SK-N-SH (cell line): ENCODE results near the gene ATRN. TPM values are rescaled to one million over a fixed set of nuclear protein-coding genes. Genes with fewer than 3 reads are reported as not detected.

ENCODE experiments used
- CTCF ChIA-PET: fragments of 300-600, 350-600 bp; formaldehyde crosslinking; extraction: SDS; loops from one replicate; lab custom pipeline; 2021; lab: Yijun Ruan, JAX
- POLR2A ChIA-PET: fragments of 350-600 bp; sonication (Branson Sonifier 250); formaldehyde crosslinking; extraction: SDS; loops from one replicate; lab custom pipeline; 2020; ENCODE audit warnings: antibody characterized with exemption, inconsistent platforms; lab: Yijun Ruan, JAX
- DNase-seq: peaks from one replicate; pipeline ENCODE4 v3.0.0; 2012
- H2AFZ ChIP-seq: fragments of 200-600 bp; sonication (generic); 2 replicates; pipeline ENCODE4 v1.8.1; 2016; ENCODE audit warnings: antibody characterized with exemption, mild to moderate bottlenecking, low read depth
- H3F3A ChIP-seq: fragments of 200-600 bp; sonication (generic); replicated peaks from 2 replicates; pipeline ENCODE3; 2016; ENCODE audit warnings: antibody characterized with exemption, mild to moderate bottlenecking; ENCODE audit not compliant: insufficient read depth
- H3K27ac ChIP-seq, 2 experiments: fragments of 200-500 bp in 1 of 2; fragments of 200-600 bp in 1 of 2; sonication (Bioruptor generic) in 1 of 2; sonication (generic), shearing (Covaris generic) in 1 of 2; 2 replicates each; pipeline versions ENCODE4 v1.5.1 to v1.6.1; 2014 to 2016; ENCODE audit warnings: low read depth in 2 of 2, inconsistent platforms in 1 of 2, low read length in 1 of 2, mild to moderate bottlenecking in 1 of 2, mixed read lengths in 1 of 2
- H3K27me3 ChIP-seq: fragments of 200-600 bp; sonication (generic), shearing (Covaris generic); 2 replicates; pipeline ENCODE4 v1.6.1; 2016; ENCODE audit warnings: mixed run types; ENCODE audit not compliant: insufficient read depth
- H3K36me3 ChIP-seq, 2 experiments: fragments of 200-500 bp in 1 of 2; fragments of 200-600 bp in 1 of 2; sonication (Bioruptor generic) in 1 of 2; sonication (generic) in 1 of 2; replicated peaks in 1 of 2; 2 replicates each; pipeline versions ENCODE3 to v1.5.1; 2014 to 2016; ENCODE audit warnings: low read length in 1 of 2, mild to moderate bottlenecking in 1 of 2; ENCODE audit not compliant: insufficient read depth in 2 of 2, control insufficient read depth in 1 of 2
- H3K4me1 ChIP-seq, 2 experiments: fragments of 200-500 bp in 1 of 2; fragments of 200-600 bp in 1 of 2; sonication (Bioruptor generic) in 1 of 2; sonication (generic), shearing (Covaris generic) in 1 of 2; 2 replicates each; pipeline versions ENCODE4 v1.5.1 to v1.6.1; 2014 to 2016; ENCODE audit warnings: low read depth in 1 of 2, low read length in 1 of 2, mixed run types in 1 of 2; ENCODE audit not compliant: insufficient read depth in 2 of 2, control insufficient read depth in 1 of 2
- H3K4me2 ChIP-seq: fragments of 200-600 bp; sonication (generic), shearing (Covaris generic); 2 replicates; pipeline ENCODE4 v1.6.1; 2017; ENCODE audit warnings: mixed run types
- H3K4me3 ChIP-seq, 2 experiments: fragments of 200-500 bp in 1 of 2; fragments of 200-600 bp in 1 of 2; sonication (Bioruptor generic) in 1 of 2; sonication (generic), shearing (Covaris generic) in 1 of 2; 2 replicates each; pipeline versions ENCODE4 v1.5.1 to v1.8.1; 2014 to 2016; ENCODE audit warnings: low read depth in 2 of 2, inconsistent platforms in 1 of 2, low read length in 1 of 2, mild to moderate bottlenecking in 1 of 2, mixed read lengths in 1 of 2, moderate library complexity in 1 of 2
- H3K79me2 ChIP-seq: fragments of 200-600 bp; sonication (generic); 2 replicates; pipeline ENCODE4 v1.8.1; 2017; ENCODE audit warnings: mild to moderate bottlenecking; ENCODE audit not compliant: insufficient read depth
- H3K9ac ChIP-seq: fragments of 200-600 bp; sonication (generic); 2 replicates; pipeline ENCODE4 v1.6.1; 2017; ENCODE audit warnings: mixed run types
- H3K9me2 ChIP-seq: fragments of 200-600 bp; sonication (generic); 2 replicates; pipeline ENCODE4 v1.6.1; 2017; ENCODE audit warnings: mixed run types
- H3K9me3 ChIP-seq: fragments of 200-600 bp; sonication (generic); 2 replicates; pipeline ENCODE4 v1.6.1; 2017; ENCODE audit warnings: mixed run types, mild to moderate bottlenecking, moderate library complexity
- H4K20me1 ChIP-seq: fragments of 200-600 bp; sonication (generic); 2 replicates; pipeline ENCODE4 v1.6.1; 2017; ENCODE audit warnings: mild to moderate bottlenecking, mixed run types; ENCODE audit not compliant: insufficient read depth
- ELF1 ChIP-seq: IDR thresholded peaks from 2 replicates; pipeline ENCODE4 v1.4.0; 2012
- EZH2phosphoT487 ChIP-seq: fragments of 200-600 bp; sonication (generic); IDR thresholded peaks from 2 replicates; pipeline ENCODE4 v1.6.1; 2017; ENCODE audit warnings: low read depth, mixed run types, mild to moderate bottlenecking, antibody characterized with exemption, moderate library complexity, borderline replicate concordance
- GABPA ChIP-seq: IDR thresholded peaks from 2 replicates; pipeline ENCODE4 v1.4.0; 2012; ENCODE audit warnings: low read depth, mild to moderate bottlenecking
- GATA2 ChIP-seq: sonication (generic); formaldehyde crosslinking; IDR thresholded peaks from 2 replicates; pipeline ENCODE4 v1.5.0; 2020; ENCODE audit warnings: mild to moderate bottlenecking, missing genetic modification reagents
- JUND ChIP-seq: IDR thresholded peaks from 2 replicates; pipeline ENCODE4 v1.4.0; 2012
- MEF2A ChIP-seq: IDR thresholded peaks from 2 replicates; pipeline ENCODE4 v1.4.0; 2012; ENCODE audit warnings: low read depth, borderline replicate concordance
- MXI1 ChIP-seq: IDR thresholded peaks from 2 replicates; pipeline ENCODE4 v1.6.1; 2012; ENCODE audit warnings: mild to moderate bottlenecking, low read depth, low read length, improper control_type of control experiment
- NFIC ChIP-seq: IDR thresholded peaks from 2 replicates; pipeline ENCODE4 v1.4.0; 2012; ENCODE audit warnings: borderline replicate concordance
- POLR2AphosphoS5 ChIP-seq: IDR thresholded peaks from 2 replicates; pipeline ENCODE4 v1.6.1; 2012; ENCODE audit warnings: low read depth, low read length
- RAD21 ChIP-seq: IDR thresholded peaks from 2 replicates; pipeline ENCODE4 v1.6.1; 2012; ENCODE audit warnings: mild to moderate bottlenecking, low read length
- RCOR1 ChIP-seq: fragments of 150-350 bp; IDR thresholded peaks from 2 replicates; pipeline ENCODE4 v1.6.1; 2017; ENCODE audit warnings: antibody characterized with exemption, low read length
- RFX5 ChIP-seq: IDR thresholded peaks from 2 replicates; pipeline ENCODE4 v1.6.1; 2012; ENCODE audit warnings: mild to moderate bottlenecking, improper control_type of control experiment, low read length
- SMC3 ChIP-seq: IDR thresholded peaks from 2 replicates; pipeline ENCODE4 v1.6.1; 2012; ENCODE audit warnings: low read depth, low read length, improper control_type of control experiment
- TEAD4 ChIP-seq: IDR thresholded peaks from 2 replicates; pipeline ENCODE4 v1.4.0; 2012; ENCODE audit warnings: mild to moderate bottlenecking, borderline replicate concordance; ENCODE audit not compliant: insufficient read depth
- YY1 ChIP-seq: IDR thresholded peaks from 2 replicates; pipeline ENCODE4 v1.4.0; 2012; ENCODE audit warnings: low read depth, mild to moderate bottlenecking
- WGBS: methylation state at CpG from one replicate; pipeline ENCODE4 v1.1.6; 2017; ENCODE audit warnings: low lambda C conversion rate; 5-methylcytosine and 5-hydroxymethylcytosine counted together
- polyA plus RNA-seq, 3 experiments: library from polyadenylated mRNA; depleted of rRNA; stranded (reverse); fragments of >200 nt; gene quantifications; 2 replicates each; pipeline ENCODE4 v1.2.3, GENCODE V29; 2012
- TF ChIP-seq, protein P1 (sequence below): IDR thresholded peaks from 2 replicates; pipeline ENCODE4 v1.4.0; 2012; ENCODE audit warnings: low read depth, borderline replicate concordance
- TF ChIP-seq, protein P2 (sequence below): fragments of 150-350 bp; IDR thresholded peaks from 2 replicates; pipeline ENCODE4 v1.6.1; 2016; ENCODE audit warnings: mild to moderate bottlenecking, low read depth, low read length
- TF ChIP-seq, protein P3 (sequence below): fragments of 150-350 bp; IDR thresholded peaks from 2 replicates; pipeline ENCODE4 v1.6.1; 2017; ENCODE audit warnings: antibody characterized with exemption, low read length, low read depth, borderline replicate concordance
- TF ChIP-seq, protein P4 (sequence below): fragments of 200-600 bp; sonication (generic); IDR thresholded peaks from 2 replicates; pipeline ENCODE4 v1.6.1; 2017; ENCODE audit warnings: antibody characterized with exemption, mild to moderate bottlenecking, moderate library complexity

The ATRN gene
- polyA plus RNA-seq, 1 of the 3 experiments (the other 2 are of a cell fraction), result 33.8 TPM

DNA sequence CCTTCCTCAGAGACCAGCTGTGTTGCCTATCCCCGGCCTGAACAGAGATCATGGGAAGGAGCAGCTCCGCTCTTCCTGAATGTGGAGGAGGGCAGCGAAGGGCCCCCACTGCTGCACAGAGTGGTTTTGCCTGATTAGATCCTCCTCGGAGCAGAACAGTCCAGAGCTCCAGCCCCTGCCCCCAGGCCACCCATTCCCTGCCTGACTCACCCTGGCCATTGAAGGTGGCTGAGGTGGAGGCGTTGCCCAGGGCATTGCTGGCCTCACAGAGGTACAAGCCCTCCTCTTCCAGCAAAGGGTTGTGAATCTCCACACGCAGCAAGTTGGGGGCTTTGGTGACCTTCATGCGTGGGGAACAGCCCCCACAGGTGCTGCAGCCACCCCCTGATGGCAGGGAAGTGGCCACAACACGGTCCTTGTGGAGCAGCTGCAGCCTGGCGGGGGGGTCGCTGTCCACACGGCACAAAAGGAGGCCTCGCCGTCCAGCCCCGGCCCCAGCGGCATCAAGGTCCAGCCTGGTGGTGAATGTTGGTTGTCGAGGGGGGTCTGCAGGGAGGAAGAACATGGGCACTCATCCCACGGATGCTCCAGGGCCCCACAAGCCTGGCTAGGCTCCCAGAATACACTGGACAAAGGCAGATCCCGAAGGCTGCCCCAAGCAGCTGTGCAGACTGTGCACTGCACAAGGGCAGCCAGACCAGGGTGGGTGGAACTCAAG is 226.9 kb downstream of the ATRN start:
- no peaks in the 10 kb centered on the region for H3F3A ChIP-seq
- H3K9me3 ChIP-seq, result no peaks in the 10 kb centered on the region
- no peak overlapping the region for H3K9ac ChIP-seq
- no peaks in the 10 kb centered on the region for H3K79me2 ChIP-seq
- H3K4me1 ChIP-seq, result no peaks in the 10 kb centered on the region
- no peaks in the 10 kb centered on the region for H4K20me1 ChIP-seq
- H3K9me2 ChIP-seq, result no peaks in the 10 kb centered on the region
- H3K4me3 ChIP-seq, result no peak overlapping the region
- no peak overlapping the region for H3K4me2 ChIP-seq
- ChIA-PET CTCF (interaction anchor here (0.7 to 5.8 kb wide), 6 partner anchors 10 to 134 kb away, joined by 3 to 58 read pairs (median 6); no protein-coding TSS in a partner anchor), POLR2A (no interaction called here)
- H3K27ac ChIP-seq, result no peak overlapping the region
- H3K27me3 ChIP-seq, result no peaks in the 10 kb centered on the region
- H2AFZ ChIP-seq, result no peak overlapping the region
- H3K36me3 ChIP-seq, result no peaks in the 10 kb centered on the region
- WGBS, result 48% methylated on average over 8 of the region's 18 CpGs
- no peak for DNase-seq
- TF ChIP-seq, protein P1, sequence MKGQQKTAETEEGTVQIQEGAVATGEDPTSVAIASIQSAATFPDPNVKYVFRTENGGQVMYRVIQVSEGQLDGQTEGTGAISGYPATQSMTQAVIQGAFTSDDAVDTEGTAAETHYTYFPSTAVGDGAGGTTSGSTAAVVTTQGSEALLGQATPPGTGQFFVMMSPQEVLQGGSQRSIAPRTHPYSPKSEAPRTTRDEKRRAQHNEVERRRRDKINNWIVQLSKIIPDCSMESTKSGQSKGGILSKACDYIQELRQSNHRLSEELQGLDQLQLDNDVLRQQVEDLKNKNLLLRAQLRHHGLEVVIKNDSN, result no peak
- no peak for TF ChIP-seq NFIC
- no peak for TF ChIP-seq GABPA
- TF ChIP-seq EZH2phosphoT487, result no peak
- TF ChIP-seq TEAD4, result no peak
- TF ChIP-seq, protein P2, sequence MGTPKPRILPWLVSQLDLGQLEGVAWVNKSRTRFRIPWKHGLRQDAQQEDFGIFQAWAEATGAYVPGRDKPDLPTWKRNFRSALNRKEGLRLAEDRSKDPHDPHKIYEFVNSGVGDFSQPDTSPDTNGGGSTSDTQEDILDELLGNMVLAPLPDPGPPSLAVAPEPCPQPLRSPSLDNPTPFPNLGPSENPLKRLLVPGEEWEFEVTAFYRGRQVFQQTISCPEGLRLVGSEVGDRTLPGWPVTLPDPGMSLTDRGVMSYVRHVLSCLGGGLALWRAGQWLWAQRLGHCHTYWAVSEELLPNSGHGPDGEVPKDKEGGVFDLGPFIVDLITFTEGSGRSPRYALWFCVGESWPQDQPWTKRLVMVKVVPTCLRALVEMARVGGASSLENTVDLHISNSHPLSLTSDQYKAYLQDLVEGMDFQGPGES, result no peak
- TF ChIP-seq RFX5, result no peak
- TF ChIP-seq GATA2 (CRISPR knock-in tag), result no peak
- TF ChIP-seq RCOR1, result no peak
- TF ChIP-seq RAD21, result no peak
- no peak for TF ChIP-seq MEF2A
- TF ChIP-seq SMC3, result no peak
- TF ChIP-seq JUND, result no peak

DNA sequence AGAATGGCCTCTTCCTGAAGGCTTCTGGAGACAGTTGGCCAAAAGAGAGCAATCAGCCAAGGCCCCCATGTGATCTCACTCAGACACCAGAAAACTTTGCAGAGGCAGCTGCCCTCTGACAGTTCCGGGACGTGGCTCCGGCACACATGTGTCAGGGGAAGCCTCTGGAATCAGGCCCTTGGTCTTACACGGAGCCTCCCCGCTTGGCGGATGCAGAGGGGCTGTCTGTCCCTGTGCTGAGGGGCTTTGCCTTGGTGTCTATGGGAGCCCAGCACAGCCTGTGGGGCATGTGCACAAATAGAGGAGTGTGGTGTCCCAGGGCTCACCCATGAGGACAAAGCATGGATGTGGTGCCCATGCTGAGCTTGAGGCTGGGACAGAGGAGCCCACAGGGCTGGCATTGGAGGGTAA is 227.8 kb downstream of the ATRN start:
- Histone ChIP-seq H3K9me3 (no peaks in the 10 kb centered on the region), H3K4me1 (no peaks in the 10 kb centered on the region), H3F3A (no peaks in the 10 kb centered on the region), H3K27ac (no peak overlapping the region), H3K27me3 (no peaks in the 10 kb centered on the region), H4K20me1 (no peaks in the 10 kb centered on the region), H3K4me2 (no peak overlapping the region), H3K4me3 (no peak overlapping the region), H2AFZ (no peak overlapping the region), H3K79me2 (no peaks in the 10 kb centered on the region), H3K36me3 (no peaks in the 10 kb centered on the region), H3K9ac (no peak overlapping the region), H3K9me2 (no peaks in the 10 kb centered on the region)
- POLR2A ChIA-PET, result no interaction called here
- no peak for DNase-seq
- CTCF ChIA-PET, result interaction anchor here (0.7 to 5.8 kb wide), 8 partner anchors 9 to 135 kb away, joined by 3 to 58 read pairs (median 3); no protein-coding TSS in a partner anchor
- WGBS, result 85% methylated on average over 6 of the region's 6 CpGs
- TF ChIP-seq ELF1, result no peak
- no peak for TF ChIP-seq YY1
- TF ChIP-seq, protein P3, sequence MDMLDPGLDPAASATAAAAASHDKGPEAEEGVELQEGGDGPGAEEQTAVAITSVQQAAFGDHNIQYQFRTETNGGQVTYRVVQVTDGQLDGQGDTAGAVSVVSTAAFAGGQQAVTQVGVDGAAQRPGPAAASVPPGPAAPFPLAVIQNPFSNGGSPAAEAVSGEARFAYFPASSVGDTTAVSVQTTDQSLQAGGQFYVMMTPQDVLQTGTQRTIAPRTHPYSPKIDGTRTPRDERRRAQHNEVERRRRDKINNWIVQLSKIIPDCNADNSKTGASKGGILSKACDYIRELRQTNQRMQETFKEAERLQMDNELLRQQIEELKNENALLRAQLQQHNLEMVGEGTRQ, result no peak
- TF ChIP-seq RAD21, result no peak
- TF ChIP-seq JUND, result no peak
- no peak for TF ChIP-seq NFIC
- TF ChIP-seq, protein P2, result no peak
- no peak for TF ChIP-seq POLR2AphosphoS5
- TF ChIP-seq, protein P4, sequence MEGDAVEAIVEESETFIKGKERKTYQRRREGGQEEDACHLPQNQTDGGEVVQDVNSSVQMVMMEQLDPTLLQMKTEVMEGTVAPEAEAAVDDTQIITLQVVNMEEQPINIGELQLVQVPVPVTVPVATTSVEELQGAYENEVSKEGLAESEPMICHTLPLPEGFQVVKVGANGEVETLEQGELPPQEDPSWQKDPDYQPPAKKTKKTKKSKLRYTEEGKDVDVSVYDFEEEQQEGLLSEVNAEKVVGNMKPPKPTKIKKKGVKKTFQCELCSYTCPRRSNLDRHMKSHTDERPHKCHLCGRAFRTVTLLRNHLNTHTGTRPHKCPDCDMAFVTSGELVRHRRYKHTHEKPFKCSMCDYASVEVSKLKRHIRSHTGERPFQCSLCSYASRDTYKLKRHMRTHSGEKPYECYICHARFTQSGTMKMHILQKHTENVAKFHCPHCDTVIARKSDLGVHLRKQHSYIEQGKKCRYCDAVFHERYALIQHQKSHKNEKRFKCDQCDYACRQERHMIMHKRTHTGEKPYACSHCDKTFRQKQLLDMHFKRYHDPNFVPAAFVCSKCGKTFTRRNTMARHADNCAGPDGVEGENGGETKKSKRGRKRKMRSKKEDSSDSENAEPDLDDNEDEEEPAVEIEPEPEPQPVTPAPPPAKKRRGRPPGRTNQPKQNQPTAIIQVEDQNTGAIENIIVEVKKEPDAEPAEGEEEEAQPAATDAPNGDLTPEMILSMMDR, result no peak
- no peak for TF ChIP-seq MXI1
- TF ChIP-seq MEF2A, result no peak
- TF ChIP-seq, all 33 proteins: peak for 0
